Right lobe of liver (tissue), 4 donors: Measurements from ENCODE around the gene KLHL40.

ENCODE experiments used
- POLR2A ChIP-seq: fragments of 450-650 bp; IDR thresholded peaks from one replicate; pipeline ENCODE4 v1.6.1; 2017; ENCODE audit warnings: antibody characterized with exemption, mild to moderate bottlenecking
- TF ChIP-seq, protein P1 (sequence below), 4 donors: fragments of 200-600 bp in 3 of 4; fragments of 450-650 bp in 1 of 4; IDR thresholded peaks; one replicate each; pipeline versions ENCODE4 v1.5.1 to v1.8.0; 2016 to 2022; ENCODE audit warnings: antibody characterized with exemption in 4 of 4, mild to moderate bottlenecking in 2 of 4
- donor health status: DM: no; HTN: no; CAD: no.
- donor health status: DM: no; HTN: no; CAD: no.
- donor health status: DM: no; HTN: yes; CAD: no.

DNA sequence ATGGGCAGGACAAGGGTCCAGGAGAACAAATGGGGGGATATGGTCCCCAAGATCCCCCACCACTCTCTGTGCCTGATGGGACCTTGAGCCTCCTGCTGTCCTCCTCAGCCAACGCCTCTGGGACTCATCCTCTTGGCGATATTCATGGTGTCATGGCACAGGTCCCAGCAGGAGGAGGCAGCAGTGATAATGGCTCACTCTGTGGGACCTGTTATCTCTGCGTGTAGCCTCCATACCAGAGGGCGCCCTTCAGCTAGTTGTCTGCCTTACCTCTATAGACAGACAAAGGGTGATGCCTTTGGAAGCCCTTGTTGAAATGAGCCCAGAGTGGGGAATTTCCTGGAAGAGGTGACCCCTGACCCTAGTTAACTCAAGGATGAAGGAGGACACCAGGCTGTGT lies 24.4 kb upstream of the KLHL40 start:
- TF ChIP-seq POLR2A: no peak
- TF ChIP-seq, protein P1, sequence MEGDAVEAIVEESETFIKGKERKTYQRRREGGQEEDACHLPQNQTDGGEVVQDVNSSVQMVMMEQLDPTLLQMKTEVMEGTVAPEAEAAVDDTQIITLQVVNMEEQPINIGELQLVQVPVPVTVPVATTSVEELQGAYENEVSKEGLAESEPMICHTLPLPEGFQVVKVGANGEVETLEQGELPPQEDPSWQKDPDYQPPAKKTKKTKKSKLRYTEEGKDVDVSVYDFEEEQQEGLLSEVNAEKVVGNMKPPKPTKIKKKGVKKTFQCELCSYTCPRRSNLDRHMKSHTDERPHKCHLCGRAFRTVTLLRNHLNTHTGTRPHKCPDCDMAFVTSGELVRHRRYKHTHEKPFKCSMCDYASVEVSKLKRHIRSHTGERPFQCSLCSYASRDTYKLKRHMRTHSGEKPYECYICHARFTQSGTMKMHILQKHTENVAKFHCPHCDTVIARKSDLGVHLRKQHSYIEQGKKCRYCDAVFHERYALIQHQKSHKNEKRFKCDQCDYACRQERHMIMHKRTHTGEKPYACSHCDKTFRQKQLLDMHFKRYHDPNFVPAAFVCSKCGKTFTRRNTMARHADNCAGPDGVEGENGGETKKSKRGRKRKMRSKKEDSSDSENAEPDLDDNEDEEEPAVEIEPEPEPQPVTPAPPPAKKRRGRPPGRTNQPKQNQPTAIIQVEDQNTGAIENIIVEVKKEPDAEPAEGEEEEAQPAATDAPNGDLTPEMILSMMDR (IDR thresholded peaks at IDR 0.05): no peak
